H9 (cell line): ENCODE measurements around the gene KCTD1. TPM values are rescaled to one million over a fixed set of nuclear protein-coding genes. Genes with fewer than 3 reads are reported as not detected.

ENCODE experiments used
- DNase-seq: peaks from one replicate; pipeline ENCODE4 v3.0.0-alpha.2; 2017
- H2AFZ ChIP-seq: one replicate; pipeline ENCODE4 v1.6.1; 2013; ENCODE audit warnings: mild to moderate bottlenecking, low read length, control low read depth, moderate library complexity
- H2AK5ac ChIP-seq: 2 replicates; pipeline ENCODE4 v1.6.1; 2013; ENCODE audit warnings: low read length, control low read depth, mixed read lengths; ENCODE audit not compliant: insufficient read length
- H2BK120ac ChIP-seq: one replicate; pipeline ENCODE4 v1.6.1; 2013; ENCODE audit warnings: low read depth, mild to moderate bottlenecking, low read length, control low read depth, inconsistent platforms; ENCODE audit not compliant: poor library complexity, severe bottlenecking
- H2BK12ac ChIP-seq: 2 replicates; pipeline ENCODE4 v1.6.1; 2013; ENCODE audit warnings: low read length, control low read depth, mixed read lengths, low read depth; ENCODE audit not compliant: insufficient read length
- H2BK15ac ChIP-seq: 2 replicates; pipeline ENCODE4 v1.6.1; 2013; ENCODE audit warnings: low read depth, low read length, control low read depth
- H2BK20ac ChIP-seq: one replicate; pipeline ENCODE4 v1.6.1; 2013; ENCODE audit warnings: low read depth, mild to moderate bottlenecking, low read length, control low read depth, inconsistent platforms; ENCODE audit not compliant: poor library complexity, severe bottlenecking
- H2BK5ac ChIP-seq: 2 replicates; pipeline ENCODE4 v1.6.1; 2013; ENCODE audit warnings: low read length, control low read depth, mixed read lengths; ENCODE audit not compliant: insufficient read length
- H3K14ac ChIP-seq: 2 replicates; pipeline ENCODE4 v1.6.1; 2013; ENCODE audit warnings: low read length, control low read depth; ENCODE audit not compliant: insufficient read depth
- H3K18ac ChIP-seq: 2 replicates; pipeline ENCODE4 v1.6.1; 2013; ENCODE audit warnings: low read depth, mild to moderate bottlenecking, mixed read lengths, low read length, control low read depth; ENCODE audit not compliant: insufficient read length
- H3K23ac ChIP-seq: 2 replicates; pipeline ENCODE4 v1.6.1; 2013; ENCODE audit warnings: low read length, control low read depth, mixed read lengths, low read depth; ENCODE audit not compliant: insufficient read length
- H3K23me2 ChIP-seq: 2 replicates; pipeline ENCODE4 v1.6.1; 2013; ENCODE audit warnings: low read depth, mild to moderate bottlenecking, mixed read lengths, low read length, control low read depth; ENCODE audit not compliant: insufficient read length, poor library complexity, severe bottlenecking
- H3K27ac ChIP-seq: 2 replicates; pipeline ENCODE4 v1.5.1; 2013; ENCODE audit warnings: low read length, control low read depth, mixed read lengths, low read depth; ENCODE audit not compliant: insufficient read length
- H3K27me3 ChIP-seq: 2 replicates; pipeline ENCODE4 v1.6.1; 2013; ENCODE audit warnings: low read length, control low read depth, inconsistent platforms; ENCODE audit not compliant: insufficient read depth
- H3K4ac ChIP-seq: 2 replicates; pipeline ENCODE4 v1.6.1; 2013; ENCODE audit warnings: low read depth, mild to moderate bottlenecking, control low read depth, inconsistent platforms, low read length, moderate library complexity
- H3K4me1 ChIP-seq: 2 replicates; pipeline ENCODE4 v1.6.1; 2013; ENCODE audit warnings: low read length, control low read depth, inconsistent platforms; ENCODE audit not compliant: insufficient read depth
- H3K4me2 ChIP-seq: 2 replicates; pipeline ENCODE4 v1.6.1; 2013; ENCODE audit warnings: low read length, control low read depth, mixed read lengths; ENCODE audit not compliant: insufficient read length, insufficient read depth
- H3K56ac ChIP-seq: 2 replicates; pipeline ENCODE4 v1.6.1; 2013; ENCODE audit warnings: low read depth, mild to moderate bottlenecking, mixed read lengths, low read length, control low read depth; ENCODE audit not compliant: insufficient read length
- H3K79me1 ChIP-seq: 2 replicates; pipeline ENCODE4 v1.6.1; 2013; ENCODE audit warnings: low read depth, mild to moderate bottlenecking, moderate library complexity, low read length, control low read depth, inconsistent platforms; ENCODE audit not compliant: insufficient read depth, poor library complexity, severe bottlenecking
- H3K79me2 ChIP-seq: 2 replicates; pipeline ENCODE4 v1.6.1; 2013; ENCODE audit warnings: low read length, control low read depth, inconsistent platforms; ENCODE audit not compliant: insufficient read depth
- H3K9ac ChIP-seq: 2 replicates; pipeline ENCODE4 v1.6.1; 2013; ENCODE audit warnings: low read length, control low read depth, mixed read lengths; ENCODE audit not compliant: insufficient read length; ENCODE audit errors: extremely low read depth
- H3K9me3 ChIP-seq: one replicate; pipeline ENCODE4 v1.6.1; 2013; ENCODE audit warnings: low read depth, low read length, inconsistent platforms; ENCODE audit not compliant: control insufficient read depth
- H3T11ph ChIP-seq: one replicate; pipeline ENCODE4 v1.6.1; 2013; ENCODE audit warnings: mild to moderate bottlenecking, low read length, control low read depth, inconsistent platforms
- H4K20me1 ChIP-seq: one replicate; pipeline ENCODE4 v1.6.1; 2013; ENCODE audit not compliant: control insufficient read depth, insufficient read length, insufficient read depth
- H4K5ac ChIP-seq: 2 replicates; pipeline ENCODE4 v1.6.1; 2013; ENCODE audit warnings: low read depth, mild to moderate bottlenecking, mixed read lengths, low read length, control low read depth; ENCODE audit not compliant: insufficient read length
- H4K8ac ChIP-seq: replicated peaks from 2 replicates; pipeline ENCODE4 v1.6.1; 2013; ENCODE audit warnings: low read length, control low read depth, mixed read lengths, low read depth; ENCODE audit not compliant: insufficient read length
- H4K91ac ChIP-seq: 2 replicates; pipeline ENCODE4 v1.6.1; 2013; ENCODE audit warnings: low read depth, mild to moderate bottlenecking, moderate library complexity, mixed read lengths, low read length, control low read depth; ENCODE audit not compliant: insufficient read length
- H3K27ac Mint-ChIP-seq, 3 experiments: 2 replicates in 2 of 3; 3 replicates in 1 of 3; pipeline ENCODE4 v1.8.0; 2020 to 2021; ENCODE audit warnings: mixed read lengths in 3 of 3, mild to moderate bottlenecking in 1 of 3, moderate library complexity in 1 of 3
- H3K27me3 Mint-ChIP-seq: 2 replicates; pipeline ENCODE4 v1.8.0; 2021; ENCODE audit warnings: low read depth, mild to moderate bottlenecking, moderate library complexity, mixed read lengths
- H3K36me3 Mint-ChIP-seq, 3 experiments: 2 replicates in 2 of 3; 3 replicates in 1 of 3; pipeline ENCODE4 v1.8.0; 2020 to 2021; ENCODE audit warnings: low read depth in 3 of 3, mixed read lengths in 3 of 3; ENCODE audit not compliant: insufficient read depth in 1 of 3
- H3K4me1 Mint-ChIP-seq, 2 experiments: 2 replicates each; pipeline ENCODE4 v1.8.0; 2020; ENCODE audit warnings: mixed read lengths in 2 of 2
- H3K4me3 Mint-ChIP-seq, 2 experiments: 2 replicates in 1 of 2; 3 replicates in 1 of 2; pipeline ENCODE4 v1.8.0; 2020 to 2021; ENCODE audit warnings: mild to moderate bottlenecking in 2 of 2, mixed read lengths in 2 of 2, moderate library complexity in 1 of 2
- H3K9me3 Mint-ChIP-seq, 2 experiments: 2 replicates in 1 of 2; 3 replicates in 1 of 2; pipeline ENCODE4 v1.8.0; 2020; ENCODE audit warnings: mild to moderate bottlenecking in 2 of 2, mixed read lengths in 2 of 2, moderate library complexity in 1 of 2
- CTCF ChIP-seq: fragments of 200-600 bp; sonication (generic); conservative IDR thresholded peaks from 3 replicates; pipeline ENCODE4 v1.8.0; 2021; ENCODE audit warnings: antibody characterized with exemption, mild to moderate bottlenecking
- WGBS: extraction: QIAGEN DNeasy Blood & Tissue Kit; methylation state at CpG from one replicate; pipeline ENCODE4 v1.1.7; 2013; ENCODE audit warnings: missing lambda C conversion rate, low lambda C conversion rate, mixed read lengths; ENCODE audit not compliant: insufficient read length; ENCODE audit errors: extremely low coverage; 5-methylcytosine and 5-hydroxymethylcytosine counted together
- total RNA-seq: library from RNA; stranded (reverse); gene quantifications from 2 replicates; pipeline ENCODE4 v1.2.1, GENCODE V29; 2021

Gene KCTD1
- total RNA-seq, 1 experiment from 2014 or later, result 10.8 TPM

DNA sequence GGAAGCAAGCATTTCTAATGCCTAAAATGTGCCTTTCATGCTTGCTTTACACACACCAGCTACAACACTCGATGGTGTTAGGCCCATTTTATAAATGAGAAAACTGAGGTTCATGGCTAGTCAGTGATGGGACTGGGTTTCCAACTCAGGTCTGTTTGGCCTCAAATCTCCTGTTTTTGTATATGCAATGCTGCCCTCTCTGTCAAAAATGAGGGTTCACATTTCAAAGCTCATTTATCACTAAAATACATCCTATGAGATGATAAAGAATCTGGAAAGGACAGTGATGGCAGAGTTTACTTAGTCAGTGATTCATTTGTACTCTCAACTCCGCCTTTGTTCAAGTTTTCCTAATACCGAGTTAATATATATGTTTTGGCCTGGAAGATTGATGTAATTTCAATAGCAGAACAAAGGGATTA, 92.3 kb downstream of the KCTD1 start:
- Histone ChIP-seq H3T11ph (no peak overlapping the region), H2BK12ac (no peak overlapping the region), H3K27me3 (no peaks in the 10 kb centered on the region), H3K9me3 (no peaks in the 10 kb centered on the region), H3K9ac (no peak overlapping the region), H3K4me1 (peaks cover 3% of the 10 kb centered on the region; the same call in 1 of the 2 replicates), H3K23me2 (no peaks in the 10 kb centered on the region), H4K8ac (no peak overlapping the region), H3K4me2 (no peak overlapping the region), H2BK15ac (no peak overlapping the region), H2BK5ac (no peak overlapping the region), H2AFZ (no peak overlapping the region), H3K79me2 (no peaks in the 10 kb centered on the region), H2BK120ac (no peak overlapping the region), H4K91ac (no peak overlapping the region), H3K4ac (no peak overlapping the region), H3K14ac (no peak overlapping the region), H4K5ac (no peak overlapping the region), H3K23ac (no peak overlapping the region), H3K27ac (no peak overlapping the region), H2AK5ac (no peak overlapping the region), H3K56ac (no peak overlapping the region), H2BK20ac (no peak overlapping the region), H3K18ac (no peak overlapping the region), H3K79me1 (no peaks in the 10 kb centered on the region), H4K20me1 (no peaks in the 10 kb centered on the region)
- WGBS, result no CpG with 5 or more reads among the region's 3 CpGs
- no peak for TF ChIP-seq CTCF
- H3K36me3 Mint-ChIP-seq, result peaks cover 7 to 22% (median 7%) of the 10 kb centered on the region in 3 experiments; a peak in 5 of 7 replicates
- H3K27me3 Mint-ChIP-seq, result peaks cover 10% of the 10 kb centered on the region
- H3K27ac Mint-ChIP-seq, result 0 out of 7 replicates have a peak overlapping the region, but pooled peaks of 1 of the 3 experiments have one; percentile 62
- no peaks in the 10 kb centered on the region for H3K9me3 Mint-ChIP-seq
- peaks cover 23 to 24% of the 10 kb centered on the region in 2 experiments for H3K4me1 Mint-ChIP-seq
- no peak for DNase-seq
- H3K4me3 Mint-ChIP-seq, result no peak overlapping the region
